T-helper 17 cell (primary cell): ENCODE data around the gene GPR75. TPM values are rescaled to one million over a fixed set of nuclear protein-coding genes. Genes with fewer than 3 reads are reported as not detected.
"Not testable (repeated sequence)": the region's sequence is repeated elsewhere in the genome, so short reads cannot be mapped to it uniquely, and the experiment has no call there.

ENCODE experiments used
- ATAC-seq: fragments of 150-1000 bp; cut with Tn5 transposase; 2 replicates; pipeline ENCODE4 v1.10.0; 2021; ENCODE audit warnings: mild to moderate bottlenecking, moderate library complexity
- DNase-seq, 3 donors: peaks; one replicate each; pipeline versions ENCODE4 v3.0.0 to v3.0.0-alpha.2; 2020 to 2021
- H3K9me3 ChIP-seq: one replicate; pipeline ENCODE4 v1.7.0; 2013; ENCODE audit warnings: low read length, mild to moderate bottlenecking; ENCODE audit not compliant: control insufficient read depth, poor library complexity, severe bottlenecking
- H3K27ac Mint-ChIP-seq: one replicate; pipeline ENCODE4 v1.8.0; 2022; ENCODE audit warnings: mild to moderate bottlenecking, moderate library complexity, mixed read lengths
- H3K27me3 Mint-ChIP-seq: one replicate; pipeline ENCODE4 v1.8.0; 2022; ENCODE audit warnings: mixed read lengths
- H3K36me3 Mint-ChIP-seq: one replicate; pipeline ENCODE4 v1.8.0; 2022; ENCODE audit warnings: low read depth, mixed read lengths
- H3K4me1 Mint-ChIP-seq: one replicate; pipeline ENCODE4 v1.8.0; 2022; ENCODE audit warnings: mild to moderate bottlenecking, mixed read lengths
- H3K4me3 Mint-ChIP-seq: one replicate; pipeline ENCODE4 v1.8.0; 2022; ENCODE audit warnings: mild to moderate bottlenecking, moderate library complexity, mixed read lengths
- total RNA-seq, 4 donors: library from RNA in 2 of 4; stranded (reverse) in 2 of 4; gene quantifications; one replicate each; pipeline ENCODE4 v1.2.3 and lab custom pipeline; 2022 to 2026

GPR75 gene
- total RNA-seq, 2 donors from 2014 or later, result 1.8 to 2.7 TPM

DNA sequence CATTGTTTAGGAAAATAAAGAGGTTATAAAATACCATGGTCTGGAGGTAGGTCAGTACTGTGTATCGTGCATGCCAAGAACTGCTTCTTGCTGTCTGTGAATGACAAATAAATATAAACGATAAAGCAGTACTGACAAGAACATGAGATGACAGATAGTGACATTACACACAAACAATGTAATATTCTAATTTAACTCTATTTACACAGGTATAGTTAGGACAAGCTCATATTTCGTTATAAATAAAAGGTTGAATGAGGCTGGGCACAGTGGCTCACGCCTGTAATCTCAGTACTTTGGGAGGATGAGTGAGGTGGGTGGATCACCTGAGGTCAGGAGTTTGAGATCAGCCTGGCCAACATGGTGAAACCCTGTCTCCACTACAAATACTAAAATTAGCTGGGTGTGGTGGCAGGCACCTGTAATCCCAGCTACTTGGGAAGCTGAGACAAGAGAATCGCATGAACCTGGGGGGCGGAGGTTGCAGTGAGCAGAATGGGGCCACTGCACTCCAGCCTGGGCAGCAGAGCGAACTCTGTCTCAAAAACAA lies 14.7 kb upstream of the GPR75 start:
- H3K27ac Mint-ChIP-seq, result no peak overlapping the region
- peaks cover 3% of the 10 kb centered on the region for H3K36me3 Mint-ChIP-seq

DNA sequence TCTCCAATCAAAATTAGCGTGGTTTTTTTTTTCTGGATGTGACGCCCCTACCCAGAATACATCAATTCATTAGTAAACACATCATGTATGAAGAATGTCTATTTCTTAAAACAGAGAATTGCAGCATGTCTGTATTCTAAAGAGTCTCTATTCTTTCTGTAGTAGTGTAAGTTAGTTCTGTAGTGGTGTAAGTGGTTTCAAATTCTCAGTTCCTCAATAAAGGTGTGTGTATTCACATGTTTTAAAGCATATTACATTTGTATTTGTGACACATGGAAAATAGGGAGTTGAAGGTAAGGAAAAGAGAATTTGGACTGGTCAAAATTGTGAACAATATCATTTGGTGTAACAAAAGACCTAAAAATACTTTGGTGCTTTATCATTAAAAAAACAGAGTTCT lies 8.0 kb upstream of the GPR75 start:
- H3K9me3 ChIP-seq, result no peaks in the 10 kb centered on the region
- H3K4me1 Mint-ChIP-seq, result no peaks in the 10 kb centered on the region
- H3K27ac Mint-ChIP-seq, result no peak overlapping the region
- H3K4me3 Mint-ChIP-seq, result no peak overlapping the region
- H3K36me3 Mint-ChIP-seq, result peaks cover 7% of the 10 kb centered on the region
- DNase-seq (no peak), ATAC-seq (no peak)
- no peaks in the 10 kb centered on the region for H3K27me3 Mint-ChIP-seq

More for the DNA sequence above, 14.7 kb upstream of the GPR75 start:
- Mint-ChIP-seq H3K4me3 (no peak overlapping the region), H3K4me1 (no peaks in the 10 kb centered on the region), H3K27me3 (no peaks in the 10 kb centered on the region)
- no peak for DNase-seq
- no peak for ATAC-seq
- H3K9me3 ChIP-seq, result no peaks in the 10 kb centered on the region

DNA sequence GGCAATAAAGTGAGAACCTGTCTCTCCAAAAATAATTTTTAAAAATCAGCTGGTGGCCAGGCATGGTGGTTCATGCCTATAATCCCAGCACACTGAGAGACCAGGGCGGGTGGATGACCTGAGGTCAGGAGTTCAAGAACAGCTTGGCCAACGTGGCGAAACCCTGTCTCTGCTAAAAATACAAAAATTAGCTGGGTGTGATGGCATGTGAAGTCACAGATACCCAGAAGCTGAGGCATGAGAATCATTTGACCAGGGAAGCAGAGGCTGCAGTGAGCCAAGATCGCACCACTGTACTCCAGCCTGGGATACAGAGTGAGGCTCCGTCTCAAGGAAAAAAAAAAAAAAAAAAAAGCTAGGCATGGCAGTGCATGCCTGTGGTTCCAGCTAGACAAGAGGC lies 7.4 kb upstream of the GPR75 start:
- Mint-ChIP-seq H3K4me3 (no peak overlapping the region), H3K4me1 (peaks cover 2% of the 10 kb centered on the region), H3K36me3 (peaks cover 7% of the 10 kb centered on the region), H3K27me3 (no peaks in the 10 kb centered on the region), H3K27ac (peak overlapping the region; percentile 65)
- no peak for ATAC-seq
- H3K9me3 ChIP-seq, result no peaks in the 10 kb centered on the region
- DNase-seq, result no peak

DNA sequence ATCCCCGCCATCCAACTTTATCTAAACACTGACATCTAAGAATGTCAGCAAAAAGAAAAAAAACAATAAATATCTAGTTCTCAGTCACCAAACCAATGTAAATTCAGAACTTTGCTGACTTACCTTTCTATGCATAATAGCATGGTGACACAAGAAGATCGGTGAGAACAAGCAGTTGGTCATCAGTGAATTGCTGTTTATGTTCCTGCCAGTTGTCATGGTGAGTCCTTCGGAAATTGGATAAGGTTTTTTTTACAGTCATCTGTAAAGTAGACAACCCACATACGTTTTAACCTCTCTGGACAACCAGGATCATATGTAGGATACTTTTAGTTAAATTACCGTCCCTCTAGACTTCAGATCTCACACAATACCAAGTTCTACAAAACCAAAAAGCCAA lies 6.2 kb upstream of the GPR75 start:
- ATAC-seq, result no peak
- Mint-ChIP-seq H3K4me3 (no peak overlapping the region), H3K36me3 (peaks cover 7% of the 10 kb centered on the region), H3K27me3 (no peaks in the 10 kb centered on the region), H3K4me1 (peaks cover 5% of the 10 kb centered on the region), H3K27ac (peak overlapping the region; percentile 34)
- no peak for DNase-seq
- H3K9me3 ChIP-seq, result no peaks in the 10 kb centered on the region

DNA sequence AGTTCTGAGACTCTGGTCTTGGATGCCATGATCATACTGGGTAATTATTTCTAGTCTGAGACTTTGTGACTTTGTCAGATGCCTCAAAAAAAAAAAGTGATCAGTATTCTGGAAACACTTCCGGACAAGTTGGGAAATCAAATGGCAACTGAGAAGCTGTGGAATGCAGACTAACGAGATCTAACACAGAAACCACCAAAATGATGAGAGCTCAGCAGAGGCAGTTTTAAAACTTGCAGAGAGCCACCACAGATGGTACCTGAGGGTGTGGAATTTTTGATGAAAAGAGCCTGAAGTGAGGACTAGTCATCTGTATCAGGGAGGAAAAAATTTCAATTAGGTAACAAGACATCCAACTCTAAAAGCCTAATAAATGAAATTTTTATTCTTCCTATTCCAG lies 5.5 kb upstream of the GPR75 start:
- Mint-ChIP-seq H3K27ac (no peak overlapping the region), H3K4me3 (no peak overlapping the region), H3K36me3 (peaks cover 7% of the 10 kb centered on the region), H3K4me1 (peaks cover 5% of the 10 kb centered on the region), H3K27me3 (no peaks in the 10 kb centered on the region)
- no peaks in the 10 kb centered on the region for H3K9me3 ChIP-seq
- no peak for ATAC-seq
- DNase-seq, result no peak

DNA sequence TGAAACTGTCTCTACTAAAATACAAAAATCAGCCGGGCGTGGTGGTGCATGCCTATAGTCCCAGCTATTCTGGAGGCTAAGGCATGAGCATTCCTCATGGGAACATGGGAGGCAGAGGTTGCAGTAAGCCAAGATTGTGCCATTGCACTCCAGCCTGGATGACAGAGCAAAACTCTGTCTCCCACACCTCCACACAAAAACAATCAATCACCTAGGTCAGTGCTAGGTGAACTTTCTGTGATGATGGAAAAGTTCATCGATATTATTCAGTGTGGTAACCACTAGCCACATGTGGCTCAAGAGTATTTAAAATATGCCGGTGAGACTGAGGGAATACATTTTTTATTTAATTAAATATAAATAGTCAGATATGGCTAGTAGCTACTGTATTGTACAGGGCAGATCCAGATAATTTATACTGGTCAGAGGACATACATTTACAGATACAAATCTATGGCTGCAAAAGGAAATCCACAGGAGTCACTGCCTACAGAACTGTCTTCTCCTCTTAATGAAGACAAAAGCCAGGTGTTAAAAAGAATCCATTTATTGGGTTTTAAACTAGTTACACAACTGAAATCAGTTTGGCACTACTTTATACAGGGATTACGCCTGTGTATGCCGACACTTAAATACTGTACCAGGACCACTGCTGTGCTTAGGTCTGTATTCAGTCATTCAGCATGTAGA lies 3.9 kb upstream of the GPR75 start:
- H3K4me1 Mint-ChIP-seq, result peaks cover 5% of the 10 kb centered on the region
- no peak overlapping the region for H3K4me3 Mint-ChIP-seq
- no peak for ATAC-seq
- no peaks in the 10 kb centered on the region for H3K9me3 ChIP-seq
- DNase-seq, result no peak
- peaks cover 7% of the 10 kb centered on the region for H3K36me3 Mint-ChIP-seq
- no peak overlapping the region for H3K27ac Mint-ChIP-seq
- no peaks in the 10 kb centered on the region for H3K27me3 Mint-ChIP-seq

DNA sequence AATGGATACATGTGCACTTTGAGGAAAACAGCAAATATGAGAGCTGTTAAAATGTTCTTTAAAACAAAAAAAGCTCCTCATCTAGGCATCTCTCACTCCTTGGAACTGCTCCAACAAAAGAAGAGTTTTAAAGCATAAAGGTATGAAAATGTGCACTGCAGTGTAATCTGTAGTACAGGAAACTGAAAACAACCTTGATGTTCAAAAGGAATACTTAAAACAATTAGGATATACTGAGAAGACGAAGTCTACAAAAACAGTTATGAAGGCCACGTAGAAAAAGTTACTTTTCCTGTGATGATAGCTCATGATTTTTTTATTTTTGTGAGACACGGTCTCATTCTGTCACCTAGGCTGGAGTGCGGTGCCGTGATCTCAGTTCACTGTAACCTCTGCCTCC lies 2.1 kb upstream of the GPR75 start:
- ATAC-seq (no peak), DNase-seq (no peak)
- H3K9me3 ChIP-seq, result no peaks in the 10 kb centered on the region
- Mint-ChIP-seq H3K36me3 (peaks cover 6% of the 10 kb centered on the region), H3K4me3 (no peak overlapping the region), H3K4me1 (peaks cover 10% of the 10 kb centered on the region), H3K27ac (peak overlapping the region; percentile 47), H3K27me3 (no peaks in the 10 kb centered on the region)

DNA sequence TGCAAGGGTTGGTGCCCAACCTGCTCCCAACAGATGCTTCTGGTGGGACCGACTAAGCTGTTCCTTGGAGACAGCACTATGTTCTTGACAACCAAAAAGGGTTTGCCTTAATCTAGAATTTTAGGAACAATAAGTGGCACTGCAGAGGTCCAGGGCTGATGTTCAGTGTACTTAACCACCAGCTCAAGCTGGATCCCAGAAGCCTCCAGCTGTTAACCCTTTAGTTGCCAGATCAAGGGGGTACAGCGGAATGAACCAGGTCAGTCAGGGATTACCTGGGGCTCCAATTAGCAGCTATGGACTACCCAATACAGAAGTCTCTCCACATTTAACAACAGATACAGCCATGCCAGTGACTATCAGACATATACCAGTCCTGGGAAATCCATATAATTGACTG lies 3.5 kb downstream of the GPR75 start:
- Mint-ChIP-seq H3K36me3 (peaks cover 8% of the 10 kb centered on the region), H3K27ac (no peak overlapping the region), H3K4me1 (peaks cover 8% of the 10 kb centered on the region), H3K4me3 (no peak overlapping the region), H3K27me3 (no peaks in the 10 kb centered on the region)
- DNase-seq (no peak), ATAC-seq (no peak)
- H3K9me3 ChIP-seq, result no peaks in the 10 kb centered on the region

DNA sequence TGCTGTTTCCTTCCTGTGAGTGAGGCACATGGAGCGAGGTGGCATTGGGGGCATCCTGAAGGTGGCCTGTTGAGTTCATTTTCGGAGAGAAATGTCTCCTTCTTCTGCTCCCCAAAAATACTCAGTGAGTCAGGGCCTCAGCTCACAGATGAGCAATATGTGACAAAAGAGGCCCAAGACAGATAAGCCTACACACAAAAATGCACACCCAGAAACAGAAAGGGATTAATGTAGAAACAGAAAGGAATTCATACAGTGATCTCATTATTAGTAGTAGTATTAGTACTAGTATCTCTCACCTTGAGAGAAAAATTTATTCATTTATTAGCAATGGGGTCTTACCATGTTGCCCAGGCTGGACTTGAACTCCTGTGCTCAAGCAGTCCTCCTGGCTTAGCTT lies 5.1 kb downstream of the GPR75 start:
- H3K4me1 Mint-ChIP-seq, result peaks cover 8% of the 10 kb centered on the region
- H3K27ac Mint-ChIP-seq, result peak overlapping the region; percentile 68
- no peaks in the 10 kb centered on the region for H3K9me3 ChIP-seq
- ATAC-seq, result no peak
- no peak overlapping the region for H3K4me3 Mint-ChIP-seq
- no peak for DNase-seq
- no peaks in the 10 kb centered on the region for H3K27me3 Mint-ChIP-seq
- H3K36me3 Mint-ChIP-seq, result peaks cover 8% of the 10 kb centered on the region

DNA sequence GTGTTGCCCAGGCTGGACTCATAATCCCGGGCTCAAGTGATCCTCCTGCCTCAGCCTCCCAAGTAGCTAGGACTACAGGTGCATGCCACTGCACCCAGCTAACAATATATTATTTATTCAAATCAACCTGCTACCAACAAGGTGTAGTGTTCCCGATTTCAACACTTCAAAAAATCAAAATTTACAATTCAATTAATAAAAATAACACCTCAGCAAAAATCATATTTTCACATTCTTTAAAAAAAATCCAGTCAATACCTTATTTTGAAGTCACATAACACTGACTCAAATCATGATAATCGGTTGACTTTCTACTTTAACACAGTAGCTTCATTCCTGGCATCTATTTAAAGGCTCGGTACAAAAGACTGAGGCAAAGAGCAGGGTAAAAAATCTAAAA lies 7.2 kb downstream of the GPR75 start:
- peaks cover 5% of the 10 kb centered on the region for H3K4me1 Mint-ChIP-seq
- no peaks in the 10 kb centered on the region for H3K9me3 ChIP-seq
- ATAC-seq (no peak), DNase-seq (no peak)
- H3K27ac Mint-ChIP-seq, result no peak overlapping the region
- no peaks in the 10 kb centered on the region for H3K27me3 Mint-ChIP-seq
- H3K4me3 Mint-ChIP-seq, result no peak overlapping the region
- peaks cover 6% of the 10 kb centered on the region for H3K36me3 Mint-ChIP-seq

DNA sequence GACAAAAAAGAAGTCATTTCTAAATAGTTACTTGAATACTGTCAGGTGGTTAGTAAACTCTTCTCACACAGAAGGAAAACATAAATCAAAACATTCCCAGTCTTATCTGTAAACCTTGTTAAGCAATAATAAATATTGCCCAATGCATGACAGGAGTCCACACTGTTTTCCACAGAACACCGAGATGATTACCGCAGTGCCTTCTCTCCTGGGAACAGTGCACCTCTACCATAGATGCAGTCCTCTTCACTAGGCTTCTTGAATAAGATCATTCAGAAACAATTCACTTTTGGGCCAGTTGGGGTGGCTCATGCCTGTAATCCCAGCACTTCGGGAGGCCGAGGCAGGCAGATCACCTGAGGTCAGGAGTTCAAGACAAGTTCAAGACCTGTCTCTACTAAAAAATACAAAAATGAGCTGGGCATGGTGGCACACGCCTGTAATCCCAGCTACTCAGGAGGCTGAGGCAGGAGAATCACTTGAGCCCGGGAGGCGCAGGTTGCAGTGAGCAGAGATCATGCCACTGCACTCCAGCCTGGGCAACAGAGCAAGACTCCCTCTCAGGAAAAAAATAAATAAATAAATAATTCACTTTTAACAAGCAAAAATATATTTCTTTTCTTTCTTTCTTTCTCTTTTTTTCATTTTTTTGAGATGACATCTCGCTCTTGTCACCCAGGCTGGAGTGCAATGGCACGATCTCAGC lies 8.6 kb downstream of the GPR75 start:
- H3K9me3 ChIP-seq, H3K36me3 Mint-ChIP-seq, H3K27me3 Mint-ChIP-seq, H3K27ac Mint-ChIP-seq, DNase-seq, H3K4me1 Mint-ChIP-seq, H3K4me3 Mint-ChIP-seq, ATAC-seq: not testable (repeated sequence)

DNA sequence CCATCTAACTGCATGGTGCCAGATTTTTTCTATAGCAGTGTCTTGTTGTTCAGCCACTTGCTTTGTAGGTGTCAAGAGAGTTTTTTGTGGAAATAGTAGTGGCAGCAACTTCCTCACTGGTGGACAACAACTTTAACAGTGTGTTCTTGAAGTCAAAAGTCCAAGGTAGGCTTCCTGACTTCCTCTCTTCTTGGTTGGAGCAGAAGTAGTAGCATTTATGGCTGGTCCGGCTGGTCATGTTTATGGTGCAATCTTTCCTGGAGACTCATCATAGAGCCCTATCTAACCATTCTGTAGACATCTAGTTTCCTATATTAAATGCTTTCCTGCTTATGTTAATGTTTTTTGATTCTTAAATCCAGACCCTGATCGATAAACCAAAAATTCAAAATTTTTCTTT lies 11.7 kb downstream of the GPR75 start:
- DNase-seq, result no peak
- no peak overlapping the region for H3K4me3 Mint-ChIP-seq
- no peak overlapping the region for H3K27ac Mint-ChIP-seq

DNA sequence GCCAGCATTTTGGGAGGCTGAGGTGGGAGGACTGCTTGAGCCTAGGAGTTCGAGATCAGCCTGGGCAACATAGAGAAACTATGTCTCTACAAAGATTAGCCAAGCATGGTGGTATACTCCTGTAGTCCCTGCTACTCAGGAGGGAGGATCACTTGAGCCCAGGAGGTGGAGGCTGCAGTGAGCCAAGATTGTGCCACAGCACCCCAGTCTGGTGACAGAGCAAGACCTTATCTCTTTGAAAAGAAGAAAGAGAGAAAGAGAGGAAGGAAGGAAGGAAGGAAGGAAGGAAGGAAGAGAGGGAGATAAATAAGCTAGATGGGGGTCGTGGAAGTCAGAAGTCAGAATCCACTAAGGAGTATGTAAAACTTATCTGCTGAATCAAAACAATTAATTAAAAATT lies 16.2 kb downstream of the GPR75 start:
- Mint-ChIP-seq H3K36me3 (no peaks in the 10 kb centered on the region), H3K27me3 (no peaks in the 10 kb centered on the region), H3K4me3 (no peak overlapping the region), H3K4me1 (peaks cover 7% of the 10 kb centered on the region), H3K27ac (no peak overlapping the region)
- H3K9me3 ChIP-seq, result no peaks in the 10 kb centered on the region
- ATAC-seq (no peak), DNase-seq (no peak)

More for the DNA sequence above, 11.7 kb downstream of the GPR75 start:
- Mint-ChIP-seq H3K27me3 (no peaks in the 10 kb centered on the region), H3K4me1 (peaks cover 7% of the 10 kb centered on the region), H3K36me3 (no peaks in the 10 kb centered on the region)
- no peak for ATAC-seq
- H3K9me3 ChIP-seq, result no peaks in the 10 kb centered on the region

DNA sequence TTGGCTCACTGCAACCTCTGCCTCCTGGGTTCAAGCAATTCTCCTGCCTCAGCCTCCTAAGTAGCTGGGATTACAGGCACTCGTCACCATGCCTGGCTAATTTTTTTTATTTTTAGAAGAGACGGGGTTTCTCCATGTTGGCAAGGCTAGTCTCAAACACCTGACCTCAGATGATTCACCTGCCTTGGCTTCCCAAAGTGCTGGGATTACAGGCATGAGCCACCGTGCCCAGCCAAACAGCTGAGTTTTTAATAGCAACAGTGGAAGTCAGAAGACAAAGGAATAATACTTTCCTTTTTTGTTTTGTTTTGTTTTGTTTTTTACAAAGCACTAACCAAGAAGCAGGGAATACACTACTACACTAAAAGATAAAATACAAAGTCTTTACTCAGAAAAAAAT lies 16.9 kb downstream of the GPR75 start:
- no peak overlapping the region for H3K27ac Mint-ChIP-seq
- DNase-seq (no peak), ATAC-seq (no peak)
- no peaks in the 10 kb centered on the region for H3K9me3 ChIP-seq
- no peak overlapping the region for H3K4me3 Mint-ChIP-seq
- no peaks in the 10 kb centered on the region for H3K27me3 Mint-ChIP-seq
- peaks cover 7% of the 10 kb centered on the region for H3K4me1 Mint-ChIP-seq
- no peaks in the 10 kb centered on the region for H3K36me3 Mint-ChIP-seq
